Measurements from ENCODE around the gene MMD2.

Gene MMD2

GRCh38 chr7:4871930-4872675 lies 86.9 kb downstream of the MMD2 start:
- no peak for DNase-seq (ENCODE audit: low read depth in 2 of 2, low spot score in 1 of 2)

- no peak for DNase-seq (ENCODE audit: low read depth in 2 of 2, low spot score in 1 of 2)
Measured at GRCh38 chr7:4871056-4871680, 87.8 kb downstream of the MMD2 start.

- no peak for DNase-seq (ENCODE audit: low read depth in 2 of 2, low spot score in 1 of 2)
Measured at GRCh38 chr7:4868493-4868892, 90.5 kb downstream of the MMD2 start.

- DNase-seq (ENCODE audit: low read depth in 2 of 2, low spot score in 1 of 2), result no peak
Measured at GRCh38 chr7:4866528-4867496, 92.2 kb downstream of the MMD2 start.

- DNase-seq (ENCODE audit: low read depth in 2 of 2, low spot score in 1 of 2), result no peak
Measured at GRCh38 chr7:4862156-4862555, 96.8 kb downstream of the MMD2 start.

GRCh38 chr7:4861673-4862072 lies 97.3 kb downstream of the MMD2 start, which contains the start of gene PAPOLB:
TSS of gene PAPOLB (minus strand) at chr7:4862030. CDS start at chr7:4861810, 220 bp downstream.
- no peak for DNase-seq (ENCODE audit: low read depth in 2 of 2, low spot score in 1 of 2)

- DNase-seq (ENCODE audit: low read depth in 2 of 2, low spot score in 1 of 2), result no peak
Measured at GRCh38 chr7:4861227-4861626, 97.8 kb downstream of the MMD2 start.

GRCh38 chr7:4857189-4857588 lies 101.8 kb downstream of the MMD2 start:
- DNase-seq (ENCODE audit: low read depth in 2 of 2, low spot score in 1 of 2), result no peak

GRCh38 chr7:4856336-4857057 lies 102.5 kb downstream of the MMD2 start:
- DNase-seq (ENCODE audit: low read depth in 2 of 2, low spot score in 1 of 2), result no peak

All from stimulated activated CD8-positive, alpha-beta memory T cell treated with anti-CD3 and anti-CD28 coated beads, Interleukin-4, amount 100 ng/mL, for 4 hours (primary cell).